GM23338 (cell line): ENCODE data around the gene CACTIN. TPM values are rescaled to one million over a fixed set of nuclear protein-coding genes. Genes with fewer than 3 reads are reported as not detected.
"Not testable (repeated sequence)": the region's sequence is repeated elsewhere in the genome, so short reads cannot be mapped to it uniquely, and the experiment has no call there.

Source experiments
- ATAC-seq: fragments of 200-7000 bp; cut with Tn5 transposase; 3 replicates; pipeline ENCODE4 v1.9.1; 2020
- DNase-seq: peaks from one replicate; pipeline ENCODE4 v3.0.0-alpha.2; 2015; ENCODE audit warnings: low spot score
- H2AFZ ChIP-seq: fragments of 200-600 bp; sonication (generic); 2 replicates; pipeline ENCODE4 v1.8.0; 2016; ENCODE audit warnings: antibody characterized with exemption, mild to moderate bottlenecking, moderate library complexity
- H3F3A ChIP-seq: fragments of 200-600 bp; sonication (generic); replicated peaks from 2 replicates; pipeline ENCODE4 v1.8.0; 2017; ENCODE audit warnings: antibody characterized with exemption, mixed run types, low read depth
- H3K27ac ChIP-seq: fragments of 200-600 bp; sonication (generic); 2 replicates; pipeline ENCODE4 v1.6.1; 2016; ENCODE audit warnings: low read depth
- H3K27me3 ChIP-seq: fragments of 200-600 bp; sonication (generic); 2 replicates; pipeline ENCODE4 v1.8.0; 2016; ENCODE audit warnings: mild to moderate bottlenecking, mixed run types, moderate library complexity; ENCODE audit not compliant: insufficient read depth
- H3K36me3 ChIP-seq: fragments of 200-600 bp; sonication (generic); 2 replicates; pipeline ENCODE4 v1.8.0; 2016; ENCODE audit warnings: mild to moderate bottlenecking; ENCODE audit not compliant: insufficient read depth
- H3K4me1 ChIP-seq: fragments of 200-600 bp; sonication (generic); 2 replicates; pipeline ENCODE4 v1.8.0; 2016; ENCODE audit warnings: mild to moderate bottlenecking, moderate library complexity; ENCODE audit not compliant: insufficient read depth
- H3K4me2 ChIP-seq: fragments of 200-600 bp; sonication (generic); 2 replicates; pipeline ENCODE4 v1.7.1; 2017; ENCODE audit warnings: mixed run types
- H3K4me3 ChIP-seq: fragments of 200-600 bp; sonication (generic); 2 replicates; pipeline ENCODE4 v1.6.1; 2016; ENCODE audit warnings: mixed run types
- H3K79me2 ChIP-seq: fragments of 200-600 bp; sonication (generic); replicated peaks from 2 replicates; pipeline ENCODE4 v1.8.0; 2017; ENCODE audit warnings: mild to moderate bottlenecking; ENCODE audit not compliant: insufficient read depth
- H3K9me2 ChIP-seq: fragments of 200-600 bp; sonication (generic); 2 replicates; pipeline ENCODE4 v1.8.0; 2017; ENCODE audit not compliant: insufficient read depth
- H4K20me1 ChIP-seq: fragments of 200-600 bp; sonication (generic); replicated peaks from 2 replicates; pipeline ENCODE4 v1.8.0; 2017; ENCODE audit warnings: mild to moderate bottlenecking; ENCODE audit not compliant: insufficient read depth
- H3K27ac Mint-ChIP-seq: 2 replicates; pipeline ENCODE4 v1.8.0; 2020; ENCODE audit warnings: inconsistent platforms, mild to moderate bottlenecking, moderate library complexity, mixed read lengths
- H3K27me3 Mint-ChIP-seq: 3 replicates; pipeline ENCODE4 v1.8.0; 2022; ENCODE audit warnings: low read depth, mild to moderate bottlenecking, moderate library complexity, mixed read lengths, inconsistent platforms; ENCODE audit not compliant: insufficient read depth, poor library complexity
- H3K36me3 Mint-ChIP-seq: 3 replicates; pipeline ENCODE4 v1.8.0; 2021; ENCODE audit warnings: low read depth, mild to moderate bottlenecking, inconsistent platforms, moderate library complexity, mixed read lengths
- H3K4me1 Mint-ChIP-seq: 3 replicates; pipeline ENCODE4 v1.8.0; 2020; ENCODE audit warnings: mild to moderate bottlenecking, inconsistent platforms, mixed read lengths
- H3K4me3 Mint-ChIP-seq: 3 replicates; pipeline ENCODE4 v1.8.0; 2021; ENCODE audit warnings: moderate library complexity, mild to moderate bottlenecking, inconsistent platforms, mixed read lengths
- H3K9me3 Mint-ChIP-seq: 3 replicates; pipeline ENCODE4 v1.8.0; 2020; ENCODE audit warnings: moderate library complexity, mild to moderate bottlenecking, inconsistent platforms, mixed read lengths
- CREB1 ChIP-seq: fragments of 250-450 bp; sonication (Bioruptor Pico); IDR thresholded peaks from 2 replicates; pipeline ENCODE4 v1.5.0; 2020; ENCODE audit warnings: low read depth, mild to moderate bottlenecking, moderate library complexity
- CTCF ChIP-seq, 2 experiments: fragments of 200-600 bp in 1 of 2; sonication (generic) in 1 of 2; conservative IDR thresholded peaks; 2 replicates each; pipeline versions ENCODE4 v1.5.1 to v1.6.1; 2016 to 2017; ENCODE audit warnings: antibody characterized with exemption in 2 of 2, low read depth in 2 of 2, mild to moderate bottlenecking in 2 of 2, moderate library complexity in 1 of 2
- JUNB ChIP-seq: IDR thresholded peaks from one replicate; pipeline ENCODE4 v1.6.1; 2016; ENCODE audit warnings: antibody characterized with exemption; ENCODE audit not compliant: unreplicated experiment
- NANOG ChIP-seq: IDR thresholded peaks from 2 replicates; pipeline ENCODE4 v1.6.1; 2016; ENCODE audit warnings: antibody characterized with exemption, borderline replicate concordance
- POLR2AphosphoS5 ChIP-seq: IDR thresholded peaks from 2 replicates; pipeline ENCODE4 v1.6.1; 2016; ENCODE audit warnings: antibody characterized with exemption, low read depth
- ZNF114 ChIP-seq: fragments of 250-450 bp; sonication (Bioruptor Pico); IDR thresholded peaks from 2 replicates; pipeline ENCODE4 v1.5.0; 2020; ENCODE audit warnings: mild to moderate bottlenecking, moderate library complexity
- ZNF331 ChIP-seq: fragments of 250-450 bp; sonication (Bioruptor Pico); IDR thresholded peaks from 2 replicates; pipeline ENCODE4 v1.5.0; 2020; ENCODE audit warnings: low read depth, mild to moderate bottlenecking, moderate library complexity
- ZNF462 ChIP-seq: fragments of 250-450 bp; sonication (Bioruptor Pico); IDR thresholded peaks from 2 replicates; pipeline ENCODE4 v1.5.0; 2020; ENCODE audit warnings: mild to moderate bottlenecking, moderate library complexity
- polyA plus RNA-seq: library from polyadenylated mRNA; unstranded; fragments of >200 nt; fragmentation: Nextera tagmentation; extraction: Ambion mirVana; gene quantifications from 2 replicates; pipeline ENCODE4 v1.2.1, GENCODE V29; 2016
- total RNA-seq: library from RNA; depleted of rRNA; stranded (reverse); fragments of >200 nt; shearing (Covaris generic); gene quantifications from 2 replicates; pipeline ENCODE4 v1.2.3, GENCODE V29; 2014

The CACTIN gene
- total and polyA plus RNA-seq, 2 experiments from 2014 or later: 14.3 to 47.4 TPM

- not testable (repeated sequence) for H3K36me3 Mint-ChIP-seq, H3K4me1 Mint-ChIP-seq, H3K4me3 ChIP-seq, H3K9me2 ChIP-seq, H2AFZ ChIP-seq, H3K4me2 ChIP-seq, H3K4me1 ChIP-seq, H3K9me3 Mint-ChIP-seq, H3K36me3 ChIP-seq, H3K27ac ChIP-seq, DNase-seq, ATAC-seq, H3K27me3 ChIP-seq, H3F3A ChIP-seq, H3K27ac Mint-ChIP-seq, H3K79me2 ChIP-seq, H4K20me1 ChIP-seq, H3K4me3 Mint-ChIP-seq
- H3K27me3 Mint-ChIP-seq: peaks cover 14% of the 10 kb centered on the region
Measured at GRCh38 chr19:3570042-3570441, 56.5 kb downstream of the CACTIN start.

- H3K4me2 ChIP-seq: no peak overlapping the region
- H4K20me1 ChIP-seq: no peaks in the 10 kb centered on the region; the same call in 1 of the 2 replicates
- no peak overlapping the region for H2AFZ ChIP-seq
- H3K9me3 Mint-ChIP-seq: no peaks in the 10 kb centered on the region
- H3K4me1 ChIP-seq: no peaks in the 10 kb centered on the region
- H3K27ac ChIP-seq: no peak overlapping the region
- H3K27me3 Mint-ChIP-seq: peaks cover 4% of the 10 kb centered on the region
- H3K79me2 ChIP-seq: no peaks in the 10 kb centered on the region
- no peak for DNase-seq
- H3K27ac Mint-ChIP-seq: no peak overlapping the region
- ATAC-seq: no peak
- no peak overlapping the region for H3K4me3 Mint-ChIP-seq
- TF ChIP-seq NANOG: no peak
- TF ChIP-seq CTCF (conservative IDR thresholded peaks at IDR 0.05; ENCODE audit: low read depth in 2 of 2): no peak
- TF ChIP-seq ZNF462: no peak
- no peak for TF ChIP-seq JUNB
- no peak for TF ChIP-seq ZNF331
- TF ChIP-seq POLR2AphosphoS5: no peak
- TF ChIP-seq ZNF114: no peak
- TF ChIP-seq CREB1 (CRISPR knock-in tag): no peak
- no peaks in the 10 kb centered on the region for H3K36me3 Mint-ChIP-seq
- H3K9me2 ChIP-seq: no peaks in the 10 kb centered on the region
- no peaks in the 10 kb centered on the region for H3K27me3 ChIP-seq
- H3F3A ChIP-seq: no peaks in the 10 kb centered on the region
- no peaks in the 10 kb centered on the region for H3K36me3 ChIP-seq
- no peak overlapping the region for H3K4me3 ChIP-seq
- H3K4me1 Mint-ChIP-seq: no peaks in the 10 kb centered on the region
Measured at GRCh38 chr19:3565139-3565538, 61.5 kb downstream of the CACTIN start.
